GM19043 (cell line): ENCODE measurements around the gene GPATCH3.
"Not testable (repeated sequence)": the region's sequence is repeated elsewhere in the genome, so short reads cannot be mapped to it uniquely, and the experiment has no call there.

Experiments used
- ATAC-seq: cut with Tn5 transposase; IDR thresholded peaks from one replicate; pipeline ENCODE4 v1.9.1; 2021; ENCODE audit warnings: low read depth; ENCODE audit not compliant: unreplicated experiment

Gene GPATCH3

GRCh38 chr1:26913754-26914619 is 13.7 kb upstream of the GPATCH3 start, which contains the start of gene NR0B2:
NR0B2 (minus strand) TSS chr1:26913975; CDS start chr1:26913940, 35 bp downstream.
- ATAC-seq = no peak

GRCh38 chr1:26913389-26913753 is 13.1 kb upstream of the GPATCH3 start:
- ATAC-seq = no peak

- no peak for ATAC-seq
Measured at GRCh38 chr1:26912147-26912490, 11.9 kb upstream of the GPATCH3 start.

GRCh38 chr1:26911399-26912146 is 11.3 kb upstream of the GPATCH3 start:
- no peak for ATAC-seq

GRCh38 chr1:26910343-26911160 is 10.3 kb upstream of the GPATCH3 start:
- no peak for ATAC-seq

- ATAC-seq = no peak
Measured at GRCh38 chr1:26909951-26910342, 9.7 kb upstream of the GPATCH3 start.

- no peak for ATAC-seq
Measured at GRCh38 chr1:26907071-26907917, 7.0 kb upstream of the GPATCH3 start.

- ATAC-seq = no peak
Measured at GRCh38 chr1:26900815-26901511, 696 bp upstream of the GPATCH3 start.

GRCh38 chr1:26897351-26897750 is 2.9 kb downstream of the GPATCH3 start:
- ATAC-seq = no peak

- ATAC-seq = no peak
Measured at GRCh38 chr1:26894263-26894662, 6.0 kb downstream of the GPATCH3 start.

- ATAC-seq = peak; percentile 29
Measured at GRCh38 chr1:26890467-26890796, 9.8 kb downstream of the GPATCH3 start.

- ATAC-seq = peak; percentile 84
Measured at GRCh38 chr1:26889551-26890466, 10.5 kb downstream of the GPATCH3 start, which contains the start of gene GPN2. GPN2 (minus strand) TSS chr1:26890283; CDS start chr1:26890096, 187 bp downstream.

GRCh38 chr1:26888231-26888630 is 12.0 kb downstream of the GPATCH3 start:
- no peak for ATAC-seq

- ATAC-seq = no peak
Measured at GRCh38 chr1:26887125-26887524, 13.1 kb downstream of the GPATCH3 start.

GRCh38 chr1:26882696-26883463 is 17.4 kb downstream of the GPATCH3 start:
- ATAC-seq = no peak

- ATAC-seq = not testable (repeated sequence)
Measured at GRCh38 chr1:26881611-26882010, 18.7 kb downstream of the GPATCH3 start.

GRCh38 chr1:26879793-26880192 is 20.5 kb downstream of the GPATCH3 start:
- ATAC-seq = no peak

- ATAC-seq = no peak
Measured at GRCh38 chr1:26877326-26877725, 22.9 kb downstream of the GPATCH3 start.
